RPMI8226 (cell line): ENCODE data around the gene DHRS3.
A peak's percentile ranks its signal among the peaks of the same experiment; 100 is the strongest.

Experiments
- DNase-seq: peaks from one replicate; pipeline ENCODE4 v3.0.0-alpha.2; 2015

DHRS3 gene

GRCh38 chr1:12596007-12596821 is 21.8 kb downstream of the DHRS3 start:
- peak; percentile 76 for DNase-seq

GRCh38 chr1:12595757-12596006 is 22.3 kb downstream of the DHRS3 start:
- no peak for DNase-seq

- DNase-seq: no peak
Observed at GRCh38 chr1:12594966-12595756, 22.8 kb downstream of the DHRS3 start.

GRCh38 chr1:12594490-12594889 is 23.5 kb downstream of the DHRS3 start:
- DNase-seq: no peak

DNA sequence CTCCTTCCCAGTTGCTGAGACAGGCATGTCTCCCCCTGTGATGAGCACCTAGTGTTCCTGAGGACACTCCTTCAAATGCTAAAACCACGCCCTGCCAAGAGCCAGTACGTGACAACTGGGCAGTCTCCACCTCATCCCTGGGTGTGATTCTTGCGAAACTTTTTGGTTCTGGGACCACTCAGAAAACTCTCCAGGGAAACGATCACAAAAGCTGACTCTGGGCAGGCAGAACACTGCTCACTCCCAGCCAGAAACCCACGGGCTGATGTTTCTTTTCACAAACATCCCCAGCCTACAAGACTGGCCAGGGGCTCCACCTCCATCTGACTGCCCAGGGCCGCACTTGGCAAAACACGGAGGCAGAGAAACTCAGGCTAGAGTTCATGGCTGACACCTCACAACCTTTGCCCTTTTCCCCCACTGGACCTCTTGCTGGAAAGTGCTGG is 24.4 kb downstream of the DHRS3 start:
- DNase-seq: no peak

DNA sequence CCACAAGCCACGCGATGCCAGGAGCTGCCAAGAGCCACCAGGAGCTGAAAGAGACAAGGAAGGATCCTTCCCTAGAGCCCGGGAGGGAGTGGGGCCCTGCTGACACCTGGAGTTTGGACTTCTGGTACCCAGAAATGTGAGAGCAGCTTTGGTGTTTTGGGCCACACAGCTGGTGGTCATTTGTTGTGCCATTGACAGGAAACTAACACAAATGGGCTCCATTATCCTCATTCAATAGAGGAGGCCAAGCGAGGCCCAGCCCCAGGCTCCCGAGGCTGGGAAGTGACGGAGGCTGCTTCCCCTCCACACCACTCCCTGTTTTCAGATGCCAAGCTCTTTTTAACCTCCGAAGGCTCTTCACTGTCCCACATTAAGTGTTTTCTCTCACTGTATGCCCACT is 25.5 kb downstream of the DHRS3 start:
- no peak for DNase-seq

DNA sequence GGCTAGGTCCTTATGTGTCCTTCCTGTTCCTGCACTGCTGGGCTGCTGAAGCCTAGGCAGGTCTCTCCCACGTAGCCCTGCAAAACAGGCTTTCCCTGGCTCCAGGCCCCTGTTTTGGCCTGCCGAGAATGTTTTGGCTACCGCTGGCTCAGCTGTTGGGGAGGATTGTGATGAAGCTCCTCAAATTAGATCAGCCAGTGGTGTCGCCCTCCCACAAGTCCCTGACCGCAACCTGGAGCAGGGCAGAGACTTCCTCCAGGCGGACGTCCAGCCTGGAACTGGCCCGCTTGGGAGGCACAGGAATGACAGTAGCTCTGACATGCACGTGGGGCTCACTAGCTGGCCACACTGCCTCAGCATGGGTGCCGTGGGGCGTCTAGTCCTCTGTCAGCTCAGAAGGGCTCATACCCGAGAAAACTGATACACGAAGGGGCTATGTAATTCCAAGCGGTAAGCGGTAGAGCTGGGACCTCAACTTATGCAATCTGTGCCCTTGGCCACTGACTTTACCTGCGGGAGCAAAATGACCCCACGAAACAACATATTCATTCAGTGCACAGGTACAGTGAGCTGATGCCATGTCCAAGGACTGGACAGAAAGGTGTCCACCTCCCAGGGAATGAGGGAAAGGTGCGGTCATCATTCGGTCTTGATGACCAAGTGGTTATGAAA is 26.6 kb downstream of the DHRS3 start:
- no peak for DNase-seq

DNA sequence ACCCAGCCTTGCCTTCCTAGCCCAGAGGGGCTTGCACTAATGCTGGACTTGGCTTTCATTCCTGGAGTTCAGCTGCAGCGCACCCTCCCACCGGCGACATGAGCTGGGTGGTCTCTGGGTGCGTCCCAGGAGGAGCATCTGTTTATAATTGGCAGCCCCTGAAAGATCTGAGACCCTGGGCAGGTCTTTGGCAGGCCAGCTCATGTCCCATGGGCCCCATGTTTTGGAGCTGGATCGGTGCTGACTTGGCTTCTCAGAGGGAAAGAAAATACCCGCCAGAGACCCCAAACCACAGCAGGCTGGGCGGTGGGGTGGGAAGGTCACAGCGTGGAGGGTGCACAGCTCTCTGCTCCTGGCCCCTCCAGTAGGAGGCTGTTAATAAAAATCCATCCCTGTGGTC is 29.3 kb downstream of the DHRS3 start:
- no peak for DNase-seq

- DNase-seq: no peak
Observed at GRCh38 chr1:12587981-12588640, 29.9 kb downstream of the DHRS3 start.

DNA sequence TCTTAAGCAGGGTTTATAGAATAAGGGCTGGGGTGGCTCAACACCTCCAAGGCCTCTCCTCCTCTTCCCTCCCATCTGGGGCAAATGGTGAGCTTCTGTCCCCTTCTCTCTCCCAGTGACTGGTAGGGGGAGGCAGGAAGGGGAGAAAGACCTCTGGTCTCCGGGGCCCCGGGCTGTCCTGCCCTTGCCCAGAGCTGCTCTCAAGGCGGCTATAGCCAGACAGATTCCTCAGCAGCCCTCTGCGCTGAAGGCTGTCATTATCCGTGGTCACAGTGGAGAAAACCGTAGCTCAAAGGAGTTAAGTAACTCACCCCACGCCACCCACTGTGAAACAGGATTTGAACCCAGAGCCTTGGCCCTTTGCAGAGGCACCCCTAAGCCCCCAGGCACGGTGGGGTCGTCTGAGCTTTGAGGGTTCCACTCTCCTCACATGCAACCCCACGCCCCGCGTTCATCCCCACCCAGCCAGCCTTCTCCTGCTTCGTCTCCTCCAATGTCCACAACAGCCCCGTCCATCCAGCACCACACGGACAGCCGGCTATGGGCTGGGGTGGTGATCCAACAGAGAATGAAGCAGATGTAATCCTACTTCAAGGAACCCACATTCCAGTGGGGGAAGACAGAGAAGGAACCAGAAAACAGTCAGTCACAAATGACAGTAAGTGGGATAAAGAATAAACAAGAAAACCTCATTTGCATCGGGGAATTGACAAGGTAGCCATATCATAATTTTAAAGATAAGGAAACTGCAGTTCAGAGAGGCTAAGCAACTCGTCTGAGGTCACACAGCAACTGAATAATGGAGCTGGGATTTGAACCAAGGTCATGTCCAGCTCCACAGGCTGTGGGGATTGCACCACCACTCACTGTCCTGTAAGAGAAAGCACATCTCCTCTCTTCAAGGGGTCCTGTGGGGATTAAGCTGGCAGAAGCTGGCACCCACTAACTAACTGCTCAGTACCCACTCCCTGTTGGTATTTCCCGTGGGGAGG is 31.8 kb downstream of the DHRS3 start:
- DNase-seq: no peak

- DNase-seq: no peak
Observed at GRCh38 chr1:12585536-12585935, 32.5 kb downstream of the DHRS3 start.

DNA sequence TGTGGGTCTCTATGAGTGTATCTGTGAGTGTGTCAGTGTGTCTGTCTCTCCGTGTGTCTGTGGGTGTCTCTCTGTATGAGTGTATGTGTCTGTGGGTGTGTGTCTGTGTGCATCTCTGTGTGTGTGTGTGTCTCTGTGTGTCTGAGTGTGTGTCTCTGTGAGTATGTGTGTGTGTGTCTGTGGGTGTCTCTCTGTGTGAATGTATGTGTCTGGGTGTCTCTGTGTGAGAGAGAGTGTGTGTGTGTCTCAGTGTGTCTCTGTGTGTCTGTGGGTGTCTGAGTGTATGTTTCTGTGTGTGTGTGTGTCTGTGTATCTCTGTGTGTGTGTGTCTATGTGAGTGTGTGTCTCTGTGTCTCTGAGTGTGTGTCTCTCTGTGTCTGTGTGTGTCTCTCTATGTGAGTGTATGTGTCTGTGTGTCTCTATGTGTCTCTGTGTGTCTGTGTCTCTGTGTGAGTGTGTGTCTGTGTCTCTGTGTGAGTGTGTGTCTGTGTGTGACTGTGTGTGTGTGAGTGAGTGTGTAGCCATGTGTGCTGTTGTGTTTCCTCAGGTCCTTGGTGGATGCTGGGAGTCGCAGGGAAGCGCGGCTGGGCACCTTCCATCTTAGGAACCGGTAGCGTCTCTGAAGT is 33.0 kb downstream of the DHRS3 start:
- no peak for DNase-seq

- DNase-seq: no peak
Observed at GRCh38 chr1:12583484-12583883, 34.5 kb downstream of the DHRS3 start.

DNA sequence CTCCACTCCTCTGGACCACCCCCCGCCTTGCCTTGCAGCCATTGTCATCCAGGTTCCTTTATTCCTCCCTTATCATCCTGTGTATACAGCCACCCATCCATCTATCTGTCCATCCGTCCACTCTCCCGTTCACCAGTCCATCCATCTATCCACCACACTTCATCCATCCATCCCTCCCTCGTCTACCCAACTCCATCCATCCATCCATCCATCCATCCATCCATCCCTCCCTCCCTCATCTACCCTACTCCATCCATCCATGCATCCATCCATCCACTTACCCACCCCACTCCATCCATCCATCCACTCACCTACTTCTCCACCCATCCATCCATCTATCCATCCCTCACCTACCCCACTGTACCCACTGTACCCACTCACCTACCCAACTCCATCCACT is 35.4 kb downstream of the DHRS3 start:
- no peak for DNase-seq

DNA sequence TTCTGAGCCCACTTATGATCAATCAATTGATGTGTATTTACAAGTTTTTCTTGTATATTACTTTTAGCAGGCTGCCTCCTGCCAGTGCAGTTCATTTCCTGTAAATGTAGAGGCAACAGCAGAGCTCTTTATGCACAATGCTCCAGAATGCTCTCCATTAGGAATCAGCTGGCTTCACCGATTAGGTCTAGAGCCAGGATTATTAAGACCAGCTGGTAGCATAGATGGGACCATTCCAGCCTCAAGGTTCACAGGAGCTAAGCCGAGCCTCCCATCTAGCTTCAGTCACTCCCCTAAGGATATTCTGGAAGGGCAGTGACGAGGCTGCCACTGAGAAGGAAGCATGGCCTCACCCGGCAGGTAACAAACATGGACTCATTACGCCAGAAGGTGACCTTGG is 36.8 kb downstream of the DHRS3 start:
- no peak for DNase-seq

DNA sequence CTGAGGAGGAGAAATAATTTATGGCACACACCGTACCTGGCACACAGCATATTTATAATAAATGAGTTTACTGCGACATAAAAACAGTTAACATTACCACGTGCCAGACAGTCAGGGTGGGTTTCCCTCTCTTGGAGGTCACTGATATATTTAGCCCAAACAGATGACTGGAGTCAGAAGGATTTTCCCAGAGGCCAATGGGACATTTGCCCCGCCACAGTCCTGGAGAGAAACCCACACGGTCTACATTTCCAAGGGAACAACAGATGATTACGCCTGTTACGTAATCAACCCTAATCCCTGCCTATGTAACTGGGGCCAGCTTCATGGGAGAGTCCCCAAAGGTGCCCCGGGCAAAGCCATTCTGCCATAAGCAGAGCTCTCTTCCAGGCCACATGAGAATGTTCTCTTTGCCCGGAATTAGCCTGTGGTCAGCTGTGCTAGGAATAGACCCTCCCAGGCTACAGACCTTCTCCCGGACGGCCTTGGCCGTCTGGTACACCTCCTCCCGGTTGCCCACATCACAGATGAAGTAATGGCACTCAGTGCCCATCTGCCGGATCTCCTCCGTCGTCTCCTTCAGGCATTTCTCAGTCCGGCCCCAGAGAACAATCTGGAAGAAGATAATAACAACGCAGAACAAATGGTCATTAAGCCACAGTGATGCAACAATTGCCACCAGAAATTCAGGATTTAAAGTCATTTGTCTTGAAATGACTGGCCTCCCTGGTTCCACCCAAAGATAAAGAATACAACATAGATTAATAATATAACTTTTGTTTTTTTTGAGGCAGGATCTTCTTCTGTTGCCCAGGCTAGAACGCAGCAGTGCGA is 37.7 kb downstream of the DHRS3 start:
- no peak for DNase-seq

- no peak for DNase-seq
Observed at GRCh38 chr1:12578860-12579422, 39.1 kb downstream of the DHRS3 start.

DNA sequence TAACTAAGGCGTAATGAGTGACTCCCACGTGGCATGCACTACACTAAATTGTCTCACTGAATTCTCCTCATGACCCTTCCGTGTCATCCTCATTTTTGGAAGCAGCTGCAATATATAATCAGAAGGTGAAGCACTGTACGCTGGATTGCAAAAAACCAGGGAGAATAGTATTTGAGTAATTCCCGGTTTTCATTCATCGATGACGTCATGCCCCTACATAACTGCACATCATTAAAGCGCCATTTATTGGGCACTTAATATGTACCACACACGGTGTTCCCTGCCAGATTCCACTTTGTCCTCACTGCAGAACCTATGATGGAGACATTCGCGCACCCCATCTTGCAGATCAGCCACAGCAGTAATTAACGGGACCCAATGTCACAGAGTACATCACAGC is 41.0 kb downstream of the DHRS3 start:
- DNase-seq: no peak

- no peak for DNase-seq
Observed at GRCh38 chr1:12574757-12575139, 43.3 kb downstream of the DHRS3 start.
